ENCODE data around the gene CASKIN2. TPM values are rescaled to one million over a fixed set of nuclear protein-coding genes. Genes with fewer than 3 reads are reported as not detected.
"Not testable (repeated sequence)": the region's sequence is repeated elsewhere in the genome, so short reads cannot be mapped to it uniquely, and the experiment has no call there.

CASKIN2 gene
- total RNA-seq, 6 donors from 2014 or later: 24.1 to 113 (median 48.5) TPM

- TF ChIP-seq CTCF (IDR thresholded peaks at IDR 0.05) (no peak), POLR2AphosphoS5 (IDR thresholded peaks at IDR 0.05) (no peak), POLR2A (IDR thresholded peaks at IDR 0.05) (no peak), EP300 (IDR thresholded peaks at IDR 0.05) (no peak)
- DNase-seq: peak in 1 of 2 donors; percentile 41
- ATAC-seq (ENCODE audit: low FRiP score in 2 of 2): no peak
- Histone ChIP-seq H3K9me3 (no peaks in the 10 kb centered on the region), H3K27ac (peak overlapping the region in 2 of 4 donors; percentile 35 to 49), H3K27me3 (no peaks in the 10 kb centered on the region), H3K4me1 (peaks cover 21 to 60% (median 41%) of the 10 kb centered on the region in 4 donors), H3K36me3 (peaks cover 0 to 7% (median 0%) of the 10 kb centered on the region in 4 donors), H3K4me3 (no peak overlapping the region)
- WGBS, 2 donors: 85 to 90% methylated on average over 8 to 13 of the region's 13 CpGs
Observed at GRCh38 chr17:75481194-75482068, 33.9 kb downstream of the CASKIN2 start.

- peaks cover 0 to 3% (median 0%) of the 10 kb centered on the region in 4 donors for H3K36me3 ChIP-seq
- H3K9me3 ChIP-seq: no peaks in the 10 kb centered on the region
- H3K27me3 ChIP-seq: no peaks in the 10 kb centered on the region
- peaks cover 26 to 60% (median 50%) of the 10 kb centered on the region in 4 donors for H3K4me1 ChIP-seq
- WGBS, 2 donors: 90 to 91% methylated on average over 6 of the region's 6 CpGs
- H3K27ac ChIP-seq: peak overlapping the region in 1 of 4 donors; percentile 49
- DNase-seq (no peak), ATAC-seq (ENCODE audit: low FRiP score in 2 of 2) (no peak)
- H3K4me3 ChIP-seq: no peak overlapping the region
- TF ChIP-seq EP300 (IDR thresholded peaks at IDR 0.05) (no peak), POLR2A (IDR thresholded peaks at IDR 0.05) (no peak), CTCF (IDR thresholded peaks at IDR 0.05) (no peak), POLR2AphosphoS5 (IDR thresholded peaks at IDR 0.05) (no peak)
Observed at GRCh38 chr17:75480281-75480680, 35.1 kb downstream of the CASKIN2 start.

- Histone ChIP-seq H3K9me3 (no peaks in the 10 kb centered on the region), H3K4me1 (peaks cover 29 to 62% (median 53%) of the 10 kb centered on the region in 4 donors), H3K27me3 (no peaks in the 10 kb centered on the region), H3K4me3 (no peak overlapping the region), H3K36me3 (peaks cover 0 to 9% (median under 1%) of the 10 kb centered on the region in 4 donors), H3K27ac (peak overlapping the region in 2 of 4 donors; percentile 25 to 45)
- no peak for ATAC-seq (ENCODE audit: low FRiP score in 2 of 2)
- 83 to 87% methylated on average over 7 of the region's 7 CpGs for WGBS, 2 donors
- TF ChIP-seq POLR2A (IDR thresholded peaks at IDR 0.05) (no peak), POLR2AphosphoS5 (IDR thresholded peaks at IDR 0.05) (no peak), CTCF (IDR thresholded peaks at IDR 0.05) (no peak), EP300 (IDR thresholded peaks at IDR 0.05) (no peak)
- no peak for DNase-seq
Observed at GRCh38 chr17:75478508-75478907, 36.8 kb downstream of the CASKIN2 start.

- Histone ChIP-seq H3K36me3 (peaks cover 6 to 19% (median 10%) of the 10 kb centered on the region in 4 donors), H3K4me1 (peaks cover 29 to 53% (median 45%) of the 10 kb centered on the region in 4 donors), H3K27ac (peak overlapping the region in 3 of 4 donors; percentile 19 to 77 (median 72))
- WGBS, 2 donors: 92 to 96% methylated on average over 8 to 11 of the region's 11 CpGs
- H3K9me3 ChIP-seq; DNase-seq; H3K4me3 ChIP-seq; ATAC-seq (ENCODE audit: low FRiP score in 2 of 2); H3K27me3 ChIP-seq: not testable (repeated sequence)
Observed at GRCh38 chr17:75477490-75477862, 37.9 kb downstream of the CASKIN2 start.

- no peaks in the 10 kb centered on the region for H3K9me3 ChIP-seq
- H3K4me1 ChIP-seq: peaks cover 29 to 49% (median 43%) of the 10 kb centered on the region in 4 donors
- 56 to 80% methylated on average over 6 to 11 of the region's 11 CpGs for WGBS, 2 donors
- DNase-seq (no peak), ATAC-seq (ENCODE audit: low FRiP score in 2 of 2) (peak in 1 of 2 donors; percentile 18)
- no peaks in the 10 kb centered on the region for H3K27me3 ChIP-seq
- H3K27ac ChIP-seq: peak overlapping the region; percentile 23 to 77 (median 56)
- no peak overlapping the region for H3K4me3 ChIP-seq
- H3K36me3 ChIP-seq: peaks cover 7 to 24% (median 14%) of the 10 kb centered on the region in 4 donors
- TF ChIP-seq EP300 (IDR thresholded peaks at IDR 0.05) (no peak), POLR2A (IDR thresholded peaks at IDR 0.05) (no peak), POLR2AphosphoS5 (IDR thresholded peaks at IDR 0.05) (no peak), CTCF (IDR thresholded peaks at IDR 0.05) (no peak)
Observed at GRCh38 chr17:75476752-75477489, 38.4 kb downstream of the CASKIN2 start.

Measured in upper lobe of left lung (tissue), 6 donors.